ENCODE data around the gene TMEM14B. TPM values are rescaled to one million over a fixed set of nuclear protein-coding genes. Genes with fewer than 3 reads are reported as not detected.

The TMEM14B gene
- total and polyA plus RNA-seq, 2 donors from 2014 or later, result 82.5 to 147 TPM

DNA sequence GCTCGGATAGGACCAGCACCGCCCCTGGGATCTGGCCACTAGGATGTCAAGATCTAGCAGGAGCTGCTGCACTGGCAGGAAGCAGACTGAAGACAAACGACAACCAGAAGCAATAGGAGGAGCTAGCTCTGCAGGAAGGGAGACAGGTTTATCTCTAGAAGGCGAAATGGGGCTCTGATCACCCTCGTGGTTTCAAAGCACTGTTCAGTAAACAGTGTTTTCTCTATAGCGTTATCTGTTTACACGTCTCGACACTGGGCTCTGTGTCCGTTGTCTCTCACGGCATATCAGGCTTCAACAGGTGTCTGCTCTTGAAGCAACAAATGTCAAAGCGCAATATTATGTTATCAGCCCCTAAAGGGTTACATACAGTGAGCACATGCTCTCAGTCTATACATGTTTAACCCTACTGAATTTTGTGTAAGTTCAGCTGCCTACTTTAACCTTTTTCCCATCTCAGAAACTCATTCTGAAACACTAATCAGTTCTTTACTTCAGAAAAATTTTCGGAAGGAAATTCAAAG, 23.8 kb downstream of the TMEM14B start:
- H3K9me3 ChIP-seq (ENCODE audit: control insufficient read depth in 2 of 3, insufficient read depth in 1 of 3, low read length in 3 of 3), result no peaks in the 10 kb centered on the region
- TF ChIP-seq, protein P1, sequence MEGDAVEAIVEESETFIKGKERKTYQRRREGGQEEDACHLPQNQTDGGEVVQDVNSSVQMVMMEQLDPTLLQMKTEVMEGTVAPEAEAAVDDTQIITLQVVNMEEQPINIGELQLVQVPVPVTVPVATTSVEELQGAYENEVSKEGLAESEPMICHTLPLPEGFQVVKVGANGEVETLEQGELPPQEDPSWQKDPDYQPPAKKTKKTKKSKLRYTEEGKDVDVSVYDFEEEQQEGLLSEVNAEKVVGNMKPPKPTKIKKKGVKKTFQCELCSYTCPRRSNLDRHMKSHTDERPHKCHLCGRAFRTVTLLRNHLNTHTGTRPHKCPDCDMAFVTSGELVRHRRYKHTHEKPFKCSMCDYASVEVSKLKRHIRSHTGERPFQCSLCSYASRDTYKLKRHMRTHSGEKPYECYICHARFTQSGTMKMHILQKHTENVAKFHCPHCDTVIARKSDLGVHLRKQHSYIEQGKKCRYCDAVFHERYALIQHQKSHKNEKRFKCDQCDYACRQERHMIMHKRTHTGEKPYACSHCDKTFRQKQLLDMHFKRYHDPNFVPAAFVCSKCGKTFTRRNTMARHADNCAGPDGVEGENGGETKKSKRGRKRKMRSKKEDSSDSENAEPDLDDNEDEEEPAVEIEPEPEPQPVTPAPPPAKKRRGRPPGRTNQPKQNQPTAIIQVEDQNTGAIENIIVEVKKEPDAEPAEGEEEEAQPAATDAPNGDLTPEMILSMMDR (IDR thresholded peaks at IDR 0.05; ENCODE audit: borderline replicate concordance, extremely low read depth, insufficient read depth), result no peak
- H3K27me3 ChIP-seq (ENCODE audit: control insufficient read depth, insufficient read depth, low read length), result no peaks in the 10 kb centered on the region
- FAIRE-seq (no peak), DNase-seq (no peak)
- no peak overlapping the region for H3K27ac ChIP-seq (ENCODE audit: low read depth in 2 of 2, low read length in 2 of 2)
- H3K9ac ChIP-seq (ENCODE audit: low read length in 3 of 3), result no peak overlapping the region
- intact Hi-C loops (cut with DNase I), result no loop called here
- no peaks in the 10 kb centered on the region for H3K4me1 ChIP-seq (ENCODE audit: control insufficient read depth in 2 of 3, insufficient read depth in 2 of 3, low read depth in 1 of 3, low read length in 3 of 3)
- peaks cover 0 to 6% (median 0%) of the 10 kb centered on the region in 3 donors for H3K36me3 ChIP-seq (ENCODE audit: control insufficient read depth in 2 of 3, insufficient read depth in 3 of 3, low read length in 3 of 3)
- no peak overlapping the region for H3K4me3 ChIP-seq (ENCODE audit: low read length in 3 of 3)

GRCh38 chr6:10778230-10778629, 30.6 kb downstream of the TMEM14B start:
- TF ChIP-seq, protein P1 (IDR thresholded peaks at IDR 0.05; ENCODE audit: borderline replicate concordance, extremely low read depth, insufficient read depth), result no peak
- Histone ChIP-seq H3K27ac (ENCODE audit: low read depth in 2 of 2, low read length in 2 of 2) (no peak overlapping the region), H3K27me3 (ENCODE audit: control insufficient read depth, insufficient read depth, low read length) (no peaks in the 10 kb centered on the region), H3K9ac (ENCODE audit: low read length in 3 of 3) (no peak overlapping the region), H3K4me3 (ENCODE audit: low read length in 3 of 3) (no peak overlapping the region), H3K4me1 (ENCODE audit: control insufficient read depth in 2 of 3, insufficient read depth in 2 of 3, low read depth in 1 of 3, low read length in 3 of 3) (no peaks in the 10 kb centered on the region), H3K9me3 (ENCODE audit: control insufficient read depth in 2 of 3, insufficient read depth in 1 of 3, low read length in 3 of 3) (no peaks in the 10 kb centered on the region), H3K36me3 (ENCODE audit: control insufficient read depth in 2 of 3, insufficient read depth in 3 of 3, low read length in 3 of 3) (no peaks in the 10 kb centered on the region)
- FAIRE-seq, result no peak
- DNase-seq, result no peak
- intact Hi-C loops (cut with DNase I), result no loop called here

- no peaks in the 10 kb centered on the region for H3K9me3 ChIP-seq (ENCODE audit: control insufficient read depth in 2 of 3, insufficient read depth in 1 of 3, low read length in 3 of 3)
- H3K4me3 ChIP-seq (ENCODE audit: low read length in 3 of 3), result no peak overlapping the region
- no peaks in the 10 kb centered on the region for H3K27me3 ChIP-seq (ENCODE audit: control insufficient read depth, insufficient read depth, low read length)
- FAIRE-seq (no peak), DNase-seq (no peak)
- H3K36me3 ChIP-seq (ENCODE audit: control insufficient read depth in 2 of 3, insufficient read depth in 3 of 3, low read length in 3 of 3), result no peaks in the 10 kb centered on the region
- intact Hi-C loops (cut with DNase I), result no loop called here
- no peak overlapping the region for H3K9ac ChIP-seq (ENCODE audit: low read length in 3 of 3)
- no peak overlapping the region for H3K27ac ChIP-seq (ENCODE audit: low read depth in 2 of 2, low read length in 2 of 2)
- TF ChIP-seq, protein P1 (IDR thresholded peaks at IDR 0.05; ENCODE audit: borderline replicate concordance, extremely low read depth, insufficient read depth), result no peak
- H3K4me1 ChIP-seq (ENCODE audit: control insufficient read depth in 2 of 3, insufficient read depth in 2 of 3, low read depth in 1 of 3, low read length in 3 of 3), result no peaks in the 10 kb centered on the region
Observed at GRCh38 chr6:10779076-10779475, 31.5 kb downstream of the TMEM14B start.

- FAIRE-seq (no peak), DNase-seq (no peak)
- Histone ChIP-seq H3K9me3 (ENCODE audit: control insufficient read depth in 2 of 3, insufficient read depth in 1 of 3, low read length in 3 of 3) (no peaks in the 10 kb centered on the region), H3K36me3 (ENCODE audit: control insufficient read depth in 2 of 3, insufficient read depth in 3 of 3, low read length in 3 of 3) (peaks cover 0 to 4% (median 0%) of the 10 kb centered on the region in 3 donors), H3K4me3 (ENCODE audit: low read length in 3 of 3) (no peak overlapping the region), H3K4me1 (ENCODE audit: control insufficient read depth in 2 of 3, insufficient read depth in 2 of 3, low read depth in 1 of 3, low read length in 3 of 3) (no peaks in the 10 kb centered on the region), H3K27me3 (ENCODE audit: control insufficient read depth, insufficient read depth, low read length) (no peaks in the 10 kb centered on the region), H3K9ac (ENCODE audit: low read length in 3 of 3) (no peak overlapping the region), H3K27ac (ENCODE audit: low read depth in 2 of 2, low read length in 2 of 2) (no peak overlapping the region)
- TF ChIP-seq, protein P1 (IDR thresholded peaks at IDR 0.05; ENCODE audit: borderline replicate concordance, extremely low read depth, insufficient read depth), result no peak
- intact Hi-C loops (cut with DNase I), result no loop called here
Observed at GRCh38 chr6:10791673-10792072, 44.1 kb downstream of the TMEM14B start.

Measured in kidney (tissue), 14 donors.